Gastroesophageal sphincter (tissue), 3 donors: Measurements from ENCODE around the gene DNASE2.

Source experiments
- CTCF ChIP-seq, 4 experiments: fragments of 200-600 bp in 2 of 4; fragments of 450-650 bp in 2 of 4; sonication (generic) in 1 of 4; IDR thresholded peaks; one replicate each; pipeline ENCODE4 v1.5.1; 2017 to 2019; ENCODE audit warnings: antibody characterized with exemption in 4 of 4, mild to moderate bottlenecking in 2 of 4, moderate library complexity in 2 of 4
- POLR2A ChIP-seq, 2 donors: fragments of 450-650 bp; IDR thresholded peaks; one replicate each; pipeline ENCODE4 v1.6.1; 2017; ENCODE audit warnings: antibody characterized with exemption in 2 of 2, mild to moderate bottlenecking in 2 of 2, moderate library complexity in 1 of 2

- TF ChIP-seq POLR2A (IDR thresholded peaks at IDR 0.05) (no peak), CTCF (IDR thresholded peaks at IDR 0.05) (no peak)
These were observed 588 bp downstream of the DNASE2 start for GRCh38 chr19:12880551-12881171.
